WTC11 (cell line): Measurements from ENCODE around the gene SSR2.

Experiments used
- MYBL2 ChIP-seq: sonication (generic); formaldehyde crosslinking; IDR thresholded peaks from 2 replicates; pipeline ENCODE4 v1.8.1; 2023; ENCODE audit warnings: mild to moderate bottlenecking, moderate library complexity, missing genetic modification reagents
- NR2C2 ChIP-seq: sonication (generic); formaldehyde crosslinking; IDR thresholded peaks from 2 replicates; pipeline ENCODE4 v1.8.0; 2022; ENCODE audit warnings: mild to moderate bottlenecking, missing genetic modification reagents
- TF ChIP-seq, protein P1 (sequence below): fragments of 200-600 bp; IDR thresholded peaks from 2 replicates; pipeline ENCODE4 v1.8.0; 2022; ENCODE audit warnings: antibody characterized with exemption
- TF ChIP-seq, protein P2 (sequence below): sonication (generic); formaldehyde crosslinking; IDR thresholded peaks from 2 replicates; pipeline ENCODE4 v1.8.1; 2022; ENCODE audit warnings: mild to moderate bottlenecking, moderate library complexity, missing genetic modification reagents

DNA sequence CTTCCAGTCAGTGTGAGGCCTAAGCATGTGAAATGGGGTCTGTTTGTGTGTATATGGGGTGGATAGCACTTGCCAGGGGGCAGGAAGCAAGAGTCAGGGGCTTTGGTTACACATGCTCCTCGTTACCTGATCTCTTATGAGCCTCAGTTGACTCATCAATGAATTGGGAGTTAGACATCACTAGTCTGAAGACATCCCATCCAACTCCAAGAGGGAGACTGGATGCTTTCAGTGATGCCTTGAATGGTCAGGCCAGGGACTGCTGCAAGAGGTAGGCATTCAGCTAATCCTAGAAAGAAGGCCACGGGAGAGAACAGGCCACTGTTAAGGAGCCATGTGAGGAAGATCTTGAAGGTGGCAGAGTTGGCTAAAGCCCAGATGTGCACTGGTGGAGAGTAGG is 46.5 kb upstream of the SSR2 start:
- TF ChIP-seq MYBL2 (CRISPR knock-in tag) (no peak), NR2C2 (no peak)
- TF ChIP-seq, protein P1, sequence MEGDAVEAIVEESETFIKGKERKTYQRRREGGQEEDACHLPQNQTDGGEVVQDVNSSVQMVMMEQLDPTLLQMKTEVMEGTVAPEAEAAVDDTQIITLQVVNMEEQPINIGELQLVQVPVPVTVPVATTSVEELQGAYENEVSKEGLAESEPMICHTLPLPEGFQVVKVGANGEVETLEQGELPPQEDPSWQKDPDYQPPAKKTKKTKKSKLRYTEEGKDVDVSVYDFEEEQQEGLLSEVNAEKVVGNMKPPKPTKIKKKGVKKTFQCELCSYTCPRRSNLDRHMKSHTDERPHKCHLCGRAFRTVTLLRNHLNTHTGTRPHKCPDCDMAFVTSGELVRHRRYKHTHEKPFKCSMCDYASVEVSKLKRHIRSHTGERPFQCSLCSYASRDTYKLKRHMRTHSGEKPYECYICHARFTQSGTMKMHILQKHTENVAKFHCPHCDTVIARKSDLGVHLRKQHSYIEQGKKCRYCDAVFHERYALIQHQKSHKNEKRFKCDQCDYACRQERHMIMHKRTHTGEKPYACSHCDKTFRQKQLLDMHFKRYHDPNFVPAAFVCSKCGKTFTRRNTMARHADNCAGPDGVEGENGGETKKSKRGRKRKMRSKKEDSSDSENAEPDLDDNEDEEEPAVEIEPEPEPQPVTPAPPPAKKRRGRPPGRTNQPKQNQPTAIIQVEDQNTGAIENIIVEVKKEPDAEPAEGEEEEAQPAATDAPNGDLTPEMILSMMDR, result no peak
- TF ChIP-seq, protein P2, sequence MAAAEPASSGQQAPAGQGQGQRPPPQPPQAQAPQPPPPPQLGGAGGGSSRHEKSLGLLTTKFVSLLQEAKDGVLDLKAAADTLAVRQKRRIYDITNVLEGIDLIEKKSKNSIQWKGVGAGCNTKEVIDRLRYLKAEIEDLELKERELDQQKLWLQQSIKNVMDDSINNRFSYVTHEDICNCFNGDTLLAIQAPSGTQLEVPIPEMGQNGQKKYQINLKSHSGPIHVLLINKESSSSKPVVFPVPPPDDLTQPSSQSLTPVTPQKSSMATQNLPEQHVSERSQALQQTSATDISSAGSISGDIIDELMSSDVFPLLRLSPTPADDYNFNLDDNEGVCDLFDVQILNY, result no peak
